ENCODE measurements around the gene CYTL1.

The CYTL1 gene

GRCh38 chr4:5045097-5045496 is 25.8 kb upstream of the CYTL1 start:
- no peak overlapping the region for H3K4me3 ChIP-seq (ENCODE audit: low read depth, low read length)
- TF ChIP-seq CTCF (IDR thresholded peaks at IDR 0.05; ENCODE audit: insufficient read depth, low read length, missing control alignments), result no peak
- no peak for DNase-seq (ENCODE audit: low read depth, low spot score)
- POLR2A ChIA-PET, result no interaction called here
- CTCF ChIA-PET, result no interaction called here

- CTCF ChIA-PET, result no interaction called here
- H3K4me3 ChIP-seq (ENCODE audit: low read depth, low read length), result no peak overlapping the region
Observed at GRCh38 chr4:5044341-5044740, 25.1 kb upstream of the CYTL1 start.

GRCh38 chr4:5043579-5043978 is 24.3 kb upstream of the CYTL1 start:
- POLR2A ChIA-PET, result no interaction called here
- CTCF ChIA-PET, result interaction anchor here (1.7 kb wide), 1 partner anchor 8 kb away, joined by 9 read pairs; the partner anchor contains the start of gene STK32B
- no peak overlapping the region for H3K4me3 ChIP-seq (ENCODE audit: low read depth, low read length)
- no peak for DNase-seq (ENCODE audit: low read depth, low spot score)
- TF ChIP-seq CTCF (IDR thresholded peaks at IDR 0.05; ENCODE audit: insufficient read depth, low read length, missing control alignments), result no peak

More at GRCh38 chr4:5044341-5044740, 25.1 kb upstream of the CYTL1 start:
- POLR2A ChIA-PET, result no interaction called here
- DNase-seq (ENCODE audit: low read depth, low spot score), result no peak
- no peak for TF ChIP-seq CTCF (IDR thresholded peaks at IDR 0.05; ENCODE audit: insufficient read depth, low read length, missing control alignments)

DNA sequence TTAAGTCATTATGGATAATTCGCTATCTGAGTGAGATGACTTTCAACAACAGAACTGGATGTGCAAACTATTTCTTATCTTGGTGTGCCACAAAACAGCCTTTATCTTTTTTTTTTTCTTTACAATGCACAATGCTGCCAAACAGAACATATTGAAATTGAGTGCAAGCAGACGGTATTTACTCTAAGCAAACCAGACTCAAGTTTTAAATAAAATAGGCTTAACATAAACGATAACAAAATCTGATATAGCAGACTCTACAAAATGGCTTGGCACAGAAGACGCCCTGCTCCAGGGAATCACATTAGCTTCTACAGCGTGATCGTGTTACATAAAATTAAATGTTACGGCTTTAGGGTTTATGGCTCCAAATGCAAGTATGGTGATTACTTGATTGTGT is 22.4 kb upstream of the CYTL1 start:
- no peak for DNase-seq (ENCODE audit: low read depth, low spot score)
- H3K4me3 ChIP-seq (ENCODE audit: low read depth, low read length), result no peak overlapping the region
- TF ChIP-seq CTCF (IDR thresholded peaks at IDR 0.05; ENCODE audit: insufficient read depth, low read length, missing control alignments), result no peak
- POLR2A ChIA-PET, result no interaction called here
- CTCF ChIA-PET, result interaction anchor here (1.5 to 1.7 kb wide), 2 partner anchors 9 to 10 kb away, joined by 9 to 13 read pairs; partner anchors contain the start of gene STK32B

- no peak overlapping the region for H3K4me3 ChIP-seq (ENCODE audit: low read depth, low read length)
- no peak for TF ChIP-seq CTCF (IDR thresholded peaks at IDR 0.05; ENCODE audit: insufficient read depth, low read length, missing control alignments)
- CTCF ChIA-PET, result interaction anchor here (1.5 kb wide), 1 partner anchor 10 kb away, joined by 13 read pairs; the partner anchor contains the start of gene STK32B
- POLR2A ChIA-PET, result no interaction called here
- no peak for DNase-seq (ENCODE audit: low read depth, low spot score)
Observed at GRCh38 chr4:5040856-5041620, 21.8 kb upstream of the CYTL1 start.

GRCh38 chr4:5039800-5040199 is 20.5 kb upstream of the CYTL1 start:
- ChIA-PET POLR2A (no interaction called here), CTCF (interaction anchor here (3.3 kb wide), 1 partner anchor 11 kb away, joined by 19 read pairs; the partner anchor contains the start of gene STK32B)
- DNase-seq (ENCODE audit: low read depth, low spot score), result no peak
- no peak overlapping the region for H3K4me3 ChIP-seq (ENCODE audit: low read depth, low read length)
- TF ChIP-seq CTCF (IDR thresholded peaks at IDR 0.05; ENCODE audit: insufficient read depth, low read length, missing control alignments), result no peak
